ENCODE measurements around the gene PELI2. TPM values are rescaled to one million over a fixed set of nuclear protein-coding genes. Genes with fewer than 3 reads are reported as not detected.
A peak's percentile ranks its signal among the peaks of the same experiment; 100 is the strongest.

Gene PELI2
- total RNA-seq, 2 experiments from 2014 or later = 0.57 to 0.68 TPM

DNA sequence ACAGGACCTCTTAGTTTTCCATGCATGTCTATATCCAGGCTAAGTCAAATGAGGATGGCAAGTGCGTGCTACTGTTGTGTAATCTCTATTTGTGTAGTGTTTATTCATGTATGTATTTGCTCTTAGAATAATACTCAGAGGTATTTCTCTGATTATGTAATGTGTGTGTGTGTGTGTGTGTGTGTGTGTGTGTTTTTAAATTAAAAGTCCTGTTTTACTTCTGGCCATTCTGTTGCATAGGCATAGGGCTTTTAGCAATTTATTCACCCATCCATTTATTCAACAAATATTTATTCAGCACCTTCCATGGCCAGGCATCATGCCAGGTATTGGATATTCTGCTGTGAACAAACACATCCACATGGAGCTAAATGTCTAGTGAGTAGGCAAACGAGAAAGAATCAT is 63.5 kb downstream of the PELI2 start:
- Mint-ChIP-seq H3K4me1 (ENCODE audit: low read depth) (no peaks in the 10 kb centered on the region), H3K27me3 (ENCODE audit: low read depth) (no peaks in the 10 kb centered on the region), H3K9me3 (ENCODE audit: insufficient read depth) (no peaks in the 10 kb centered on the region), H3K36me3 (ENCODE audit: low read depth) (no peaks in the 10 kb centered on the region), H3K27ac (no peak overlapping the region), H3K4me3 (no peak overlapping the region)
- POLR2A ChIA-PET = no interaction called here
- CTCF ChIA-PET = no interaction called here
- DNase-seq (no peak), ATAC-seq (no peak)

DNA sequence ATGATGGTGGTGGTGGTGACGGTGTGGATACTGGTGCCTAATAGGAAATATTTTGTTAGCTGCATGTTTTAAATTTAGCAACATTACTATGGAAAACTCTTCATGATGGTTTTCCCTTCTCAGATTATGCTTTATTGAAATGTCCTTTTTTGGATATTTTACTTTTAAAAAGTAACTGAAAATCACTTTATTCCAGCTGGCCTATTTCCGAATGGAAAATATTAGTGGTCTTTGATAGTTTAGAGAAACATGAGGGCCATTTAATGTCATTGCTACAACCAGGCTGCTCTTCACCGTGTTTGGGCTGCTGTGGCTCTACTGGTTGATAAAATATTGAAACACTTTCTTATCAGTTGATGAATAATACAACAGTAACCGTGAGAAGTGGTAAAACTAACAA is 64.2 kb downstream of the PELI2 start:
- H3K36me3 Mint-ChIP-seq (ENCODE audit: low read depth) = no peaks in the 10 kb centered on the region
- H3K27me3 Mint-ChIP-seq (ENCODE audit: low read depth) = no peaks in the 10 kb centered on the region
- no peak overlapping the region for H3K4me3 Mint-ChIP-seq
- POLR2A ChIA-PET = no interaction called here
- CTCF ChIA-PET = no interaction called here
- no peaks in the 10 kb centered on the region for H3K9me3 Mint-ChIP-seq (ENCODE audit: insufficient read depth)
- no peak overlapping the region for H3K27ac Mint-ChIP-seq
- no peak for DNase-seq
- ATAC-seq = no peak
- H3K4me1 Mint-ChIP-seq (ENCODE audit: low read depth) = no peaks in the 10 kb centered on the region

DNA sequence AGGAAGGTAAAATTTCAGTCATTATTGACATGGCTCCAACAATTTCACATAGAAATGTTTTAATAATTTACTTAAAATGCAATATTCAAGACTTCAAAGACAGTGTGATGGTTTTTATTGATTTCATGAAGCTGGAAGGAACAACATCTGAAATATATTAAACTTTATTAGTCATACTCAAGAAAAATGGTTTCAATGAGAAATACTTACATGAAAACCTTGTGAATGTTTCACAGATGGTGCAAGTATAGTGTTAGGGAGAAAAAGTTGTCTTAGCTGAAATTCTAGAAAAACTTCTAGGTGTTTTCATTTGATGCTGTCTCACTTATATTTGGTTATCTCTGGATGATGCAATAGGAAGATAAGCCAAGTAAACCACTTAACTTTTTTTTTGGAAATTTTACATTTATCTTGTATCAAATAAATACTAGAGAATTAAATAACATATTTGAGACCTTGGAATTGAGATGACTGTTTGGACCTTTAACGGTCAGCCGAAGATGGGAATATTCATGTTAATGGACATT is 65.5 kb downstream of the PELI2 start:
- no peak overlapping the region for H3K4me3 Mint-ChIP-seq
- no peaks in the 10 kb centered on the region for H3K36me3 Mint-ChIP-seq (ENCODE audit: low read depth)
- POLR2A ChIA-PET = no interaction called here
- DNase-seq (no peak), ATAC-seq (no peak)
- no peak overlapping the region for H3K27ac Mint-ChIP-seq
- no peaks in the 10 kb centered on the region for H3K27me3 Mint-ChIP-seq (ENCODE audit: low read depth)
- CTCF ChIA-PET = no interaction called here
- no peaks in the 10 kb centered on the region for H3K9me3 Mint-ChIP-seq (ENCODE audit: insufficient read depth)
- H3K4me1 Mint-ChIP-seq (ENCODE audit: low read depth) = no peaks in the 10 kb centered on the region

DNA sequence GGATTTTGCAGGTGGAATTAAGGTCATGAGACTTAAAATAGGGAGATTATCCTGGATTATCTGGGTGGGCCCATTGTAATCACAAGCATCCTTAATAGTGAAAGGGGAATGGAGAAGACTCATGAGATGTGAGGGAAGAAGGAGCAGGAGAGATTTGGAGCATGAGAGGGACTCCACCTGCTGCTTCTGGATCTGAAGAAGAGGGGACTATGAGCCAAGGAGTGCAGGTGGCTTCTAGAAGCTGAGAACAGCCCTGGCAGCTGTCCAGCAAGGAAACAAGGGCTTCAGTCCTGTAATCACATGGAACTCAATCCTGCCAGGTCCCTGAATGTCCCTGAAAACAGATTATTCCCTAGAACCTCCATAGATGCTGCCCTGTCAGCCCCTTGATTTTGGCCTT is 67.8 kb downstream of the PELI2 start:
- Mint-ChIP-seq H3K9me3 (ENCODE audit: insufficient read depth) (no peaks in the 10 kb centered on the region), H3K4me3 (no peak overlapping the region), H3K4me1 (ENCODE audit: low read depth) (no peaks in the 10 kb centered on the region), H3K27ac (no peak overlapping the region), H3K36me3 (ENCODE audit: low read depth) (no peaks in the 10 kb centered on the region), H3K27me3 (ENCODE audit: low read depth) (no peaks in the 10 kb centered on the region)
- DNase-seq (no peak), ATAC-seq (no peak)
- ChIA-PET POLR2A (no interaction called here), CTCF (no interaction called here)

DNA sequence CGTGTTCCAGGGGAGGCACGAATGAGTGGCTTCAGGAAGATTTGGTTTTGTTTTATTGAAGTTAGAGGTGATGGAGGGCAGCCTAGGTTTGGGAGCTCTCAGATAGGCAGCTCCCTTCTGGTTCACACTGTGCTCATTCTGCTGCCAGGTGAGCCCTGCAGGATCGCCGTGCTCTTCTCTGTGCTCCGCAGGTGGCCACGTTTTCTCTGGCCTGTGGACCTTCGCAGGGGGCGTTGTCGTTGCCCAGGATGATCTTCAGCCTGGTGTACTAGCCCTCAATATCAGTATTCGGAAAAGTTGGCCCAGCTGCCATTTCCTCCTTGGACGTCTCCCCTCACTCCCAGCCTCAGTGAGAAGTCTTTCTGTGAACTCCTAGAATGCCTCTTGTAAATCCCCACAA is 69.5 kb downstream of the PELI2 start:
- ChIA-PET POLR2A (no interaction called here), CTCF (no interaction called here)
- no peaks in the 10 kb centered on the region for H3K36me3 Mint-ChIP-seq (ENCODE audit: low read depth)
- ATAC-seq (no peak), DNase-seq (no peak)
- H3K27ac Mint-ChIP-seq = no peak overlapping the region
- H3K4me1 Mint-ChIP-seq (ENCODE audit: low read depth) = no peaks in the 10 kb centered on the region
- no peaks in the 10 kb centered on the region for H3K27me3 Mint-ChIP-seq (ENCODE audit: low read depth)
- no peak overlapping the region for H3K4me3 Mint-ChIP-seq
- H3K9me3 Mint-ChIP-seq (ENCODE audit: insufficient read depth) = no peaks in the 10 kb centered on the region

DNA sequence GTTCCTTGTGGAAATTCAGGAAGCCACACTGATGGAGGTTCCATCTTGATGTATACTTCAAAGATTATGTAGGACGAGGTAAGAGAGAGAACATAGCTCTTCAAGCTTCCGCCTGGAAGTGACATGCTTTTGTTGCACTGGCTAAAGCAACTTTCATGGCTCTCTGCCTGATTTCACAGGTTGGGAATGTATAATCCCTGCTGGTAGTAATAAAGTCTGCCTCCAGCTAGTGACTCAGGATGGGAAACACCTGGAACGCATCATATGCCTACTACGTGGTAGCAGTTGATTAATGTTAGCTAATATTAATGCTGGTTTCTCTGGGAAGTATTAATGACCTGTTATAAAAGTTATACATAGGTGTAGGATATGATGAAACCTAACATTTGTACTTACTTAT is 71.1 kb downstream of the PELI2 start:
- Mint-ChIP-seq H3K36me3 (ENCODE audit: low read depth) (no peaks in the 10 kb centered on the region), H3K9me3 (ENCODE audit: insufficient read depth) (no peaks in the 10 kb centered on the region), H3K27me3 (ENCODE audit: low read depth) (no peaks in the 10 kb centered on the region), H3K4me3 (no peak overlapping the region), H3K27ac (no peak overlapping the region), H3K4me1 (ENCODE audit: low read depth) (peaks cover 5% of the 10 kb centered on the region)
- POLR2A ChIA-PET = no interaction called here
- ATAC-seq (no peak), DNase-seq (no peak)
- CTCF ChIA-PET = no interaction called here

DNA sequence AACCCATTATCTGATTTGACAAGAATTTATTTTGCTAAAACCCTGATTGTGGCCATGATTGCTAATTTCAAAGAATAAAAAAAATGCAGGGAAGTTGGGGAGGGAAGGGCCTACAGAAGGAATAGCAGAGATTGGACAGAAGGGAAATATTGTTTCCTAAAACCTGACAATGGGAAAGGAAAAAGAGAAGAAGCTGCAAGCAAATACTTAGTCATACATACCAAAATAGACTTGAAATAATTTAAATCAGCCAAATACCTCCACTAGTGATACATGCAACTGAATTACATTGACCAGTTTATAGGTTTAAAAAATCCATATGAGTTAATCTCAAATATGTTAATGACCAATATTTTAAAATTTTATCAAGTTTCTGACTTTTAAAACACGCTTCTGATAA is 75.1 kb downstream of the PELI2 start:
- Mint-ChIP-seq H3K36me3 (ENCODE audit: low read depth) (peaks cover 2% of the 10 kb centered on the region), H3K9me3 (ENCODE audit: insufficient read depth) (no peaks in the 10 kb centered on the region), H3K4me3 (no peak overlapping the region), H3K27ac (no peak overlapping the region), H3K4me1 (ENCODE audit: low read depth) (peaks cover 26% of the 10 kb centered on the region), H3K27me3 (ENCODE audit: low read depth) (no peaks in the 10 kb centered on the region)
- POLR2A ChIA-PET = interaction anchor here (0.6 to 0.8 kb wide), 2 partner anchors 21 to 1307 kb away, joined by 3 to 5 read pairs; no protein-coding TSS in a partner anchor
- DNase-seq = no peak
- ATAC-seq = no peak
- CTCF ChIA-PET = no interaction called here

DNA sequence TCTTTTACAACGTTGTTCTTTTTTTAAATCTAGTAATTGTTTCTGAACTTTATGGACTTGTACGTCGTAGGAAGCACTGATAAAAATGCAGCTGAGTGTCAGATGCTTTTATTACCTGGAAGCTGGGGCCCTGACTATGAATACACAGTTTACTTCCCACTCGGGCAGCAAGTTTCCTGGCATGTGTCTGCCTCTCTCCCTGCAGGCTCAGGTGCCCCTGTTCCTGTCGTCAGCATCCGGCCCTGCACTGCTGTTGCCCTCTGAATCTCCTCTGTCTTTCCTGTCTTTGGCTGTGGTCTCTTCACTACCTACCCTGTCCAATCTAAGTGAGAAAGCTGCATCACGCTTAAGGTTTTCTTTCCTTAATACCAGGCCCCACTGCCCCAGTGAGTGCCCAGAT is 75.8 kb downstream of the PELI2 start:
- Mint-ChIP-seq H3K4me3 (no peak overlapping the region), H3K27me3 (ENCODE audit: low read depth) (no peaks in the 10 kb centered on the region), H3K27ac (peak overlapping the region; percentile 75), H3K9me3 (ENCODE audit: insufficient read depth) (no peaks in the 10 kb centered on the region), H3K4me1 (ENCODE audit: low read depth) (peaks cover 26% of the 10 kb centered on the region), H3K36me3 (ENCODE audit: low read depth) (peaks cover 2% of the 10 kb centered on the region)
- ChIA-PET CTCF (no interaction called here), POLR2A (interaction anchor here (1.0 kb wide), 1 partner anchor 21 kb away, joined by 5 read pairs; no protein-coding TSS in a partner anchor)
- peak; percentile 78 for ATAC-seq
- DNase-seq = peak; percentile 40

DNA sequence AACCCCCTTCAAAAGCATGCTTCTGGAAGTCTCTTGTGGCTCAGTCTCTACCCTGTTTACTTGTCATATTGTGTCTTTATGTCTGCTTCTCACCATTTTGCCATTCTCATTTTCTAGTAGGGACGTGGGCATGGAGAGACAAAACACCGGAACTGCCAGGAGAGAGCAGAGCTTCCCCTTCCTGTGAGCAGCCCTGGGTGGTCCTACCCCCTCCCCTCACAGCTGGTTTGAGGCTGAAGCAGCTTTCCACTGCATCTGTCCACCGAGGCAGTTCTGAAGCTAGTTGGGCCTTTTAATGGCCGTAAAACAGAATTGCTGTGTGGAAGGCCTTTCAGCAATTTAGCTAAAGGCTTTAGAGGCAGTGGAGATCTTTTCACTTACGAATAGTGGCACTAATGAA is 77.0 kb downstream of the PELI2 start:
- no peaks in the 10 kb centered on the region for H3K27me3 Mint-ChIP-seq (ENCODE audit: low read depth)
- no peak for ATAC-seq
- H3K4me1 Mint-ChIP-seq (ENCODE audit: low read depth) = peaks cover 26% of the 10 kb centered on the region
- no peak for DNase-seq
- POLR2A ChIA-PET = no interaction called here
- peak overlapping the region; percentile 75 for H3K27ac Mint-ChIP-seq
- no peaks in the 10 kb centered on the region for H3K9me3 Mint-ChIP-seq (ENCODE audit: insufficient read depth)
- CTCF ChIA-PET = no interaction called here
- H3K4me3 Mint-ChIP-seq = no peak overlapping the region
- peaks cover 2% of the 10 kb centered on the region for H3K36me3 Mint-ChIP-seq (ENCODE audit: low read depth)

DNA sequence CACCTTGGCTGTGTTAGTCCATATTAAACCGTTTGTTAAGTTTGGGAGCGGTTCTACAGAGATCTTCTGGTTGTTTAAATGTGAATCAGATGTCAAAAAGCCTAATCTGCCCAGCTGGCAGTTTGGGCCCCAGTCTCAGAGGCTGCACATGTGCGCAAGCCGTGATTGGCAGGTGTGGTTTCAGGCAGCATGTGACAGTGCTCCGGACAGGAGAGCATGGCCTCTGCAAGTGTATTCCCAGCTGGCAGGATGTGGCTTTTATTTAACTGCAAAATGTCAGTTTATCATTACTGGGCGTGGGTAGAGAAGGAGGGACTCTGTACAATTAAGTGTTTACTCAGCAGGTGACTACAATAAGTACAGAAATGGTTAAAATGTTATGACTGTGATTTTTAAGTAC is 77.5 kb downstream of the PELI2 start:
- peak; percentile 51 for DNase-seq
- Mint-ChIP-seq H3K27ac (peak overlapping the region; percentile 75), H3K9me3 (ENCODE audit: insufficient read depth) (no peaks in the 10 kb centered on the region), H3K36me3 (ENCODE audit: low read depth) (peaks cover 2% of the 10 kb centered on the region), H3K4me3 (no peak overlapping the region), H3K4me1 (ENCODE audit: low read depth) (peaks cover 26% of the 10 kb centered on the region), H3K27me3 (ENCODE audit: low read depth) (no peaks in the 10 kb centered on the region)
- peak; percentile 69 for ATAC-seq
- CTCF ChIA-PET = no interaction called here
- POLR2A ChIA-PET = no interaction called here

DNA sequence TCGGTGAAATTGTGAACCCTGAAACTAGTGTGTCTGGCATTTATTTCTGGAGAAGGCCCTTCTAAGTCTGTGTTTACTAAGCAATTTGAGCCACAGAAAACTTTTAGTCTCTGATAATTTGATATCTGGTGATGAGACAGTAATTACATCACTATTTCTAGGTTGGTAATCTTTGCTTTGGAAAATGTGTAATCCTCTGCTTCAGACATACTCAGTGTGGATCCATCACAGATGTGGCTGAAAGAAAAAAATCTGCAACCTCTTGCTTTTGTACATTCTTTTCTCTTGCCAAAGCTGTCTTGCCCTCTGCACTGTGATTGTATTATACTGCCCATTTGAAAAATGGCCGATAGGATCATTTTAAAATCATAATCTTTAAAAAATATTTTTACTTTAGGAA is 78.1 kb downstream of the PELI2 start:
- Mint-ChIP-seq H3K4me1 (ENCODE audit: low read depth) (peaks cover 26% of the 10 kb centered on the region), H3K4me3 (no peak overlapping the region), H3K27ac (peak overlapping the region; percentile 75), H3K27me3 (ENCODE audit: low read depth) (no peaks in the 10 kb centered on the region), H3K36me3 (ENCODE audit: low read depth) (peaks cover 2% of the 10 kb centered on the region), H3K9me3 (ENCODE audit: insufficient read depth) (no peaks in the 10 kb centered on the region)
- DNase-seq = no peak
- ChIA-PET POLR2A (no interaction called here), CTCF (no interaction called here)
- no peak for ATAC-seq

DNA sequence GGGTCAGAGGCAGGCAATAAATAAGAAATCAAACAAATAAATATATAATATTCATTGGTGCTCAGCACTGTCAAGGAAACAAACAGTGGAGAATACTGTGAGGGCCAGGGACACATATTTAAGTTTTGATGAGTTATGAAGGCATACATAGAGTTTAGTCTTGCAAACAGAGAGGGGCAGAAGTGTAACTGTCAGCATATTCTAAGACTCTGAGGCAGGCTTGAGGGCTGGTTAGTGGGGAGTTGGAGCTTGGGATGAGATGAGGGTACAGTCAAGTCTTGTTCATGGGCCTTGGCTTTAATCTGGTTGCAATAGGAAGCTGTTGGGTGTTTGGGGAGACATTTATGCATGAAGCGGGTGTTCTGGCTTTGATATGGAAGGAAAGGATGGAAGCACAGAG is 78.9 kb downstream of the PELI2 start:
- no peak for ATAC-seq
- ChIA-PET POLR2A (no interaction called here), CTCF (no interaction called here)
- Mint-ChIP-seq H3K4me1 (ENCODE audit: low read depth) (peaks cover 26% of the 10 kb centered on the region), H3K9me3 (ENCODE audit: insufficient read depth) (no peaks in the 10 kb centered on the region), H3K27ac (no peak overlapping the region), H3K27me3 (ENCODE audit: low read depth) (no peaks in the 10 kb centered on the region), H3K36me3 (ENCODE audit: low read depth) (peaks cover 2% of the 10 kb centered on the region), H3K4me3 (no peak overlapping the region)
- DNase-seq = no peak

DNA sequence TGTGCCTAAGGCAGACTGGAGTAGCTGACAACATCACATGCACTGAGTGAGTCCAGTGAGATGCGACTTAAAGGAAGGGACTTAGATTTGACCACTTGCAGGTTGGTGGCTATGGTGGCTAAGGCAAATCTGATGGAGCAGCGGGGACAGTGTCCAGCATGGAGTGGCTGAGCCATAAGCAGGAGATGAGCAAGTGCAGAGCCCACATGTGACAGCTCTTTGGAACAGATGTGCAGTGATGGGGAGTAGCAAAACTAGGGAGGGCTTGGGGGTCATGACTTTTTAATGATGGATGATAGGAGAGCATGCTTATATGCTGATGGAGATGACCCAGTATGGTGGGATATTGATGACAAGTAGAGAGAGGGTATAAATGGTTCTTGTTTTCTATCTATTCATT is 80.2 kb downstream of the PELI2 start:
- ChIA-PET POLR2A (interaction anchor here (0.6 kb wide), 1 partner anchor 1301 kb away, joined by 3 read pairs; no protein-coding TSS in a partner anchor), CTCF (no interaction called here)
- Mint-ChIP-seq H3K4me1 (ENCODE audit: low read depth) (peaks cover 30% of the 10 kb centered on the region), H3K4me3 (no peak overlapping the region), H3K27me3 (ENCODE audit: low read depth) (no peaks in the 10 kb centered on the region), H3K27ac (no peak overlapping the region), H3K36me3 (ENCODE audit: low read depth) (peaks cover 2% of the 10 kb centered on the region), H3K9me3 (ENCODE audit: insufficient read depth) (no peaks in the 10 kb centered on the region)
- ATAC-seq = no peak
- no peak for DNase-seq

All from activated CD8-positive, alpha-beta T cell treated with anti-CD3 and anti-CD28 coated beads, Interleukin-2, amount 10 ng/mL, durations not matched to agents 7 days and 5 days (primary cell).